Transverse colon (tissue), 4 donors: Measurements from ENCODE around the gene DDX39B. TPM values are rescaled to one million over a fixed set of nuclear protein-coding genes. Genes with fewer than 3 reads are reported as not detected.

ENCODE experiments used
- DNase-seq: peaks from one replicate; pipeline ENCODE4 v3.0.0-alpha.2; 2019
- H3K27ac ChIP-seq, 4 donors: fragments of 200-600 bp; sonication (generic); 2 replicates each; pipeline ENCODE4 v1.5.1; 2016 to 2018; ENCODE audit warnings: inconsistent platforms in 4 of 4
- H3K27me3 ChIP-seq: fragments of 200-600 bp; sonication (generic); 2 replicates; pipeline ENCODE4 v1.5.1; 2017; ENCODE audit warnings: inconsistent platforms
- H3K36me3 ChIP-seq, 4 donors: fragments of 200-600 bp; sonication (generic); 2 replicates each; pipeline ENCODE4 v1.5.1; 2017 to 2019; ENCODE audit warnings: inconsistent platforms in 4 of 4
- H3K4me1 ChIP-seq, 4 donors: fragments of 200-600 bp; sonication (generic); 2 replicates each; pipeline ENCODE4 v1.5.1; 2017 to 2020; ENCODE audit warnings: inconsistent platforms in 4 of 4
- H3K4me3 ChIP-seq, 4 donors: fragments of 200-600 bp; sonication (generic); 1 replicate in 1 of 4; 2 replicates in 3 of 4; pipeline versions ENCODE4 v1.5.1 to v1.6.1; 2017 to 2019; ENCODE audit warnings: inconsistent platforms in 4 of 4
- H3K9me3 ChIP-seq, 2 donors: fragments of 200-600 bp; sonication (generic); 2 replicates each; pipeline ENCODE4 v1.5.1; 2017 to 2019; ENCODE audit warnings: inconsistent platforms in 2 of 2
- EP300 ChIP-seq: sonication (generic); formaldehyde crosslinking; IDR thresholded peaks from one replicate; pipeline ENCODE4 v1.6.1; 2017; ENCODE audit warnings: antibody characterized with exemption, low read depth
- POLR2A ChIP-seq: fragments of 450-650 bp; IDR thresholded peaks from one replicate; pipeline ENCODE4 v1.6.1; 2016; ENCODE audit warnings: antibody characterized with exemption, mild to moderate bottlenecking, moderate library complexity
- POLR2AphosphoS5 ChIP-seq, 3 donors: sonication (generic); formaldehyde crosslinking; IDR thresholded peaks; one replicate each; pipeline ENCODE4 v1.6.1; 2016; ENCODE audit warnings: antibody characterized with exemption in 3 of 3
- WGBS, 2 donors: methylation state at CpG; one replicate each; pipeline ENCODE4 v1.1.5; 2018; ENCODE audit warnings: low coverage in 1 of 2; 5-methylcytosine and 5-hydroxymethylcytosine counted together
- in situ Hi-C, 4 donors: fragments of 200-750 bp; cut with MboI; loops; one replicate each; pipeline versions ENCODE4 v1.15.0 to v1.15.1; 2017; ENCODE audit warnings: low sequenced_read_pairs in 3 of 4, low pct_ligation_motif_present in 1 of 4, low pct_unique_long_range_greater_than_20kb in 1 of 4
- intact Hi-C: fragments of 100-400 bp; cut with DNase I; formaldehyde crosslinking; loops from one replicate; pipeline ENCODE4 v1.15.1; 2023; ENCODE audit warnings: low total_unique reads
- total RNA-seq, 4 donors: library from RNA; depleted of rRNA; stranded (reverse); fragments of >200 nt; gene quantifications; one replicate each; pipeline ENCODE4 v1.1.0, GENCODE V29; 2016
- TF ChIP-seq, protein P1 (sequence below), 5 experiments: fragments of 200-600 bp in 3 of 5; fragments of 450-650 bp in 2 of 5; sonication (generic) in 3 of 5; IDR thresholded peaks; 1 replicate in 2 of 5; 2 replicates in 3 of 5; pipeline ENCODE4 v1.5.1; 2016 to 2017; ENCODE audit warnings: antibody characterized with exemption in 5 of 5, inconsistent platforms in 3 of 5, mild to moderate bottlenecking in 2 of 5, moderate library complexity in 1 of 5

DDX39B gene
- total RNA-seq, 4 donors from 2014 or later = 147 to 519 (median 271) TPM

DNA sequence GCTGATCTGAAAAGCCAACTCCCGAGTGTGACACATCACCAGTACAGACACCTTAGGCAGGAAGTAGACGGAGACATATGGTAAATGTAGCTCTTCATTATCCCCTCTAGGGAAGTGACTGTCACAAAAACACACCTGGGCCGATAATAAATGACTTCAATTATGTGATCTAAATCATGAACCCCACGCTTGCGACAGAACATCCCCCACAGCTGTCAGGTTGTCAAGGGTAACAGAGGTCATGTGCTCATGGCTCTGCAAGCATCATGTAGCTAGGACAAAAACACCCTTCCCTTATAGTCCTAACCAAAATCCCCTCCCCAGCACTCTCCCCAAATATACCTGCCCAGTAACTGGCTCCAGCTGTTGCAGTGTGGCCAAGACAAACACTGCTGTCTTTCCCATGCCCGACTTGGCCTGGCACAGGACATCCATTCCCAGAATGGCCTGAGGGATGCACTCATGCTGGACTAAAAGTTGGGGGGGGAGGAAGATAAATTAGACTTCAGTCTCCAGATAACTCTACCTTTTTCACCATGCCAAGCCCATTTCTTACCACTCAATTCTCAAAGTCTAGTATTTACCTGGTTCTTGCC lies 2.9 kb downstream of the DDX39B start:
- Histone ChIP-seq H3K36me3 (peaks cover 0 to 59% (median 30%) of the 10 kb centered on the region in 4 donors), H3K9me3 (no peaks in the 10 kb centered on the region), H3K4me3 (peak overlapping the region in 1 of 4 donors; percentile 71), H3K4me1 (peaks cover 19 to 38% (median 32%) of the 10 kb centered on the region in 4 donors), H3K27me3 (no peaks in the 10 kb centered on the region), H3K27ac (no peak overlapping the region)
- in situ Hi-C loops (no loop called here), intact Hi-C loops (no loop called here)
- 42% methylated on average over 6 of the region's 6 CpGs; no CpG with 5 or more reads in 1 of the 2 donors for WGBS, 2 donors
- TF ChIP-seq POLR2AphosphoS5 (IDR thresholded peaks at IDR 0.05) = no peak
- TF ChIP-seq, protein P1, sequence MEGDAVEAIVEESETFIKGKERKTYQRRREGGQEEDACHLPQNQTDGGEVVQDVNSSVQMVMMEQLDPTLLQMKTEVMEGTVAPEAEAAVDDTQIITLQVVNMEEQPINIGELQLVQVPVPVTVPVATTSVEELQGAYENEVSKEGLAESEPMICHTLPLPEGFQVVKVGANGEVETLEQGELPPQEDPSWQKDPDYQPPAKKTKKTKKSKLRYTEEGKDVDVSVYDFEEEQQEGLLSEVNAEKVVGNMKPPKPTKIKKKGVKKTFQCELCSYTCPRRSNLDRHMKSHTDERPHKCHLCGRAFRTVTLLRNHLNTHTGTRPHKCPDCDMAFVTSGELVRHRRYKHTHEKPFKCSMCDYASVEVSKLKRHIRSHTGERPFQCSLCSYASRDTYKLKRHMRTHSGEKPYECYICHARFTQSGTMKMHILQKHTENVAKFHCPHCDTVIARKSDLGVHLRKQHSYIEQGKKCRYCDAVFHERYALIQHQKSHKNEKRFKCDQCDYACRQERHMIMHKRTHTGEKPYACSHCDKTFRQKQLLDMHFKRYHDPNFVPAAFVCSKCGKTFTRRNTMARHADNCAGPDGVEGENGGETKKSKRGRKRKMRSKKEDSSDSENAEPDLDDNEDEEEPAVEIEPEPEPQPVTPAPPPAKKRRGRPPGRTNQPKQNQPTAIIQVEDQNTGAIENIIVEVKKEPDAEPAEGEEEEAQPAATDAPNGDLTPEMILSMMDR (IDR thresholded peaks at IDR 0.05) = no peak
- TF ChIP-seq POLR2A = no peak
- no peak for TF ChIP-seq EP300
- DNase-seq = no peak

DNA sequence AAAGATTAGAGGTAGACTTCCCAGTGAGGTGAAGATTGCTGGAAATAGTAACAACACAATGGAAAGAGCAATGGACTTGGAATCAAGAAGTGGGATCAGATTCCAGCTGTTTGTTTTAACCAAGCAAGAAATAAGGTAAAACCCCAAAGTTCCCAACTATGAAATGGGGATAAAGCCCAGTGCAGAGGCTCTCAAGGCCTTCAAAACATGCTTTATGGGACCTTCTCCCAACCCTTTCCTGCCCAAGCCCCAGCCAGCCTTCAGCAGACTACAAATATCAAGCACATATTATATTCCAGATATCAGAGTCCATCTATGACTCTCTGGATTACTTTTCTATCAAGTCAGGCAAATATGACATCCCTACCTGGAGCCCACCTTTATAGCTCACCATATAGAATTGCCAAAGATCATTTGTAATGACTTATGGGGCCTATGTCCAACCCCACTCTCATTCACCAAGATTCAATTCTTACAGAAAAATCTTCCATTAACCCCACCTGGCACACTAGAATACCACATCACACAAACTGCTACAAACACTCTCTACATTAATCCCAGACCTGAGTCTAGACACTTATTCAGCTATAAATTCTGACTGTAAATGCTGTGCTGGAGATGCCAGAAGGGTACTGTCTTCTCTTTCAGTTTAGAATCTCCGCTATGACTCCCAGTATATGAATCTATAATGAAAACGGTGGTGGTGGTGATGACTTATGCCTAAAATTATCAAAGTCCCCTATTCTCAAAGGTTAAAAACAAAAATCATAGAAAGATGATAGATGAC lies 6.1 kb downstream of the DDX39B start:
- no peak for DNase-seq
- Histone ChIP-seq H3K27ac (no peak overlapping the region), H3K27me3 (no peaks in the 10 kb centered on the region), H3K36me3 (peaks cover 0 to 87% (median 47%) of the 10 kb centered on the region in 4 donors), H3K4me1 (peaks cover 14 to 28% (median 24%) of the 10 kb centered on the region in 4 donors), H3K9me3 (no peaks in the 10 kb centered on the region), H3K4me3 (no peak overlapping the region)
- WGBS, 2 donors = 38% methylated on average over 1 to 2 of the region's 2 CpGs
- intact Hi-C loops (no loop called here), in situ Hi-C loops (no loop called here)
- TF ChIP-seq POLR2AphosphoS5 (IDR thresholded peaks at IDR 0.05) (no peak), POLR2A (no peak), EP300 (no peak)
- TF ChIP-seq, protein P1 (IDR thresholded peaks at IDR 0.05) = no peak

DNA sequence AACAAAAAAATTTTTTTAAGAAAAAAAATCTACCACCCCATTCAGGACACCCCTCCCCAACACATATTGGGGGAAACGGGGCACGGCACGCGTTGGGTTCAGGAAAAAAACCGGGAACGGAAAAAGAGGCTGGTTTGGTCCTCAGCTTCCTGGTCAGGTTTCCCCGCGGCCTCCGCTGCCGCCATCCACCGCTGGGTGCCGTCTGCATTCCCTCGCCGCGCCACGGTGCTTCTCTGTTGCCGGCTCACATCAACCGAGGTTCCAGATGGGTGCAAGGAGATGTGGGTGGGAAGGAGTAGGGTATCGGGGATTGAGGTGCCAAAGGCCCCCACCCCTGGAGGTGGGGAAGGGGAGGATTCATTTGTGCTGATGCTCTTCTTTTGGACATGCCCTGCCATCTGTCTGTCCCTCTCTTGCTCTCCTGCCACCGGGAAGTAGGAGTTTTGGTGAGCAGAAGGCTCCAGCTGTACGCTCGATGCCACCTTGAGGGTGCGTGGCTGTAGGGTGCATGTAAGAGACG lies 7.2 kb downstream of the DDX39B start:
- H3K9me3 ChIP-seq = no peaks in the 10 kb centered on the region
- no peak for DNase-seq
- no peak overlapping the region for H3K4me3 ChIP-seq
- TF ChIP-seq EP300 (no peak), POLR2AphosphoS5 (IDR thresholded peaks at IDR 0.05) (no peak), POLR2A (no peak)
- TF ChIP-seq, protein P1 (IDR thresholded peaks at IDR 0.05) = no peak
- H3K4me1 ChIP-seq = peaks cover 3 to 16% (median 12%) of the 10 kb centered on the region in 4 donors
- 89 to 100% methylated on average over 10 to 24 of the region's 24 CpGs for WGBS, 2 donors
- intact Hi-C loops = no loop called here
- no peak overlapping the region for H3K27ac ChIP-seq
- in situ Hi-C loops = no loop called here
- no peaks in the 10 kb centered on the region for H3K27me3 ChIP-seq
- H3K36me3 ChIP-seq = peaks cover 0 to 91% (median 46%) of the 10 kb centered on the region in 4 donors

DNA sequence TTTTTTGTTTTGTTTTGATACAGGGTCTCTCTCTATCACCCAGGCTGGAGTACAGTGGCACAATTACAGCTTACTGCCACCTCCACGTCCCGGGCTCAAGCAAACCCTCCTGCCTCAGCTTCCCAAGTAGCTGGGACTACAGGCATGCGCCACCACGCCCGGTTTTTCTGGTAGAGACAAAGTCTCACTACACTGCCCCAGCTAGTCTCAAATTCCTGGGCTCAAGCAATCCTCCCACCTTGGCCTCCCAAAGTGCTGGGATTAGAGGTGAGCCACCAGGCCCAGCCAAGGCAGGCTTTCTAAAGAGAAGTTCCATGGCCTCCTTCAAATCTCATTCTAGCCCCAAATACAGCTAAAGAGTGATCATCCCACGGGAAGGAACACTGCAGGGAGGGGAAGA lies 7.8 kb downstream of the DDX39B start:
- WGBS, 2 donors = 89% methylated on average over 6 of the region's 6 CpGs; no CpG with 5 or more reads in 1 of the 2 donors
- no peaks in the 10 kb centered on the region for H3K27me3 ChIP-seq
- no peak overlapping the region for H3K27ac ChIP-seq
- intact Hi-C loops (no loop called here), in situ Hi-C loops (no loop called here)
- peaks cover 0 to 11% (median 6%) of the 10 kb centered on the region in 4 donors for H3K4me1 ChIP-seq
- H3K36me3 ChIP-seq = peaks cover 0 to 88% (median 44%) of the 10 kb centered on the region in 4 donors
- no peak overlapping the region for H3K4me3 ChIP-seq
- no peaks in the 10 kb centered on the region for H3K9me3 ChIP-seq
- no peak for DNase-seq
- TF ChIP-seq EP300 = no peak
- TF ChIP-seq, protein P1 (IDR thresholded peaks at IDR 0.05) = no peak
- TF ChIP-seq POLR2AphosphoS5 (IDR thresholded peaks at IDR 0.05) = no peak
- TF ChIP-seq POLR2A = peak; percentile 15
